Gastrocnemius medialis (tissue), 4 donors: ENCODE data around the gene PNRC1. TPM values are rescaled to one million over a fixed set of nuclear protein-coding genes. Genes with fewer than 3 reads are reported as not detected.
"Not testable (repeated sequence)": the region's sequence is repeated elsewhere in the genome, so short reads cannot be mapped to it uniquely, and the experiment has no call there.

ENCODE experiments used
- ATAC-seq, 2 donors: fragments of 150-250 bp; one replicate each; pipeline ENCODE4 v1.9.1; 2016
- DNase-seq, 2 donors: peaks; one replicate each; pipeline ENCODE4 v3.0.0-alpha.2; 2019
- H3K27ac ChIP-seq, 4 donors: fragments of 200-600 bp; sonication (generic); 1 replicate in 1 of 4; 2 replicates in 3 of 4; pipeline ENCODE4 v1.5.1; 2016 to 2018; ENCODE audit warnings: mild to moderate bottlenecking in 2 of 4, moderate library complexity in 1 of 4
- H3K27me3 ChIP-seq, 3 donors: fragments of 200-600 bp; sonication (generic) in 2 of 3; 1 replicate in 1 of 3; 2 replicates in 2 of 3; pipeline versions ENCODE4 v1.5.1 to v1.6.0; 2016 to 2019; ENCODE audit warnings: mild to moderate bottlenecking in 1 of 3, moderate library complexity in 1 of 3
- H3K36me3 ChIP-seq, 2 donors: fragments of 200-600 bp; sonication (generic) in 1 of 2; one replicate each; pipeline ENCODE4 v1.5.1; 2017 to 2018
- H3K4me1 ChIP-seq, 2 donors: fragments of 200-600 bp; sonication (generic) in 1 of 2; one replicate each; pipeline ENCODE4 v1.5.1; 2016 to 2017; ENCODE audit warnings: mild to moderate bottlenecking in 2 of 2
- H3K4me3 ChIP-seq, 4 donors: fragments of 200-600 bp; sonication (generic) in 3 of 4; 1 replicate in 1 of 4; 2 replicates in 3 of 4; pipeline ENCODE4 v1.5.1; 2016 to 2019; ENCODE audit warnings: mild to moderate bottlenecking in 2 of 4
- H3K9me3 ChIP-seq, 3 donors: fragments of 200-600 bp; sonication (generic) in 2 of 3; 1 replicate in 1 of 3; 2 replicates in 2 of 3; pipeline ENCODE4 v1.5.1; 2016 to 2019
- CTCF ChIP-seq, 5 experiments: fragments of 450-650 bp in 3 of 5; fragments of 200-600 bp in 2 of 5; sonication (generic) in 2 of 5; IDR thresholded peaks in 4 of 5; conservative IDR thresholded peaks in 1 of 5; 1 replicate in 4 of 5; 2 replicates in 1 of 5; pipeline ENCODE4 v1.5.1; 2016 to 2019; ENCODE audit warnings: antibody characterized with exemption in 5 of 5, mild to moderate bottlenecking in 3 of 5, moderate library complexity in 3 of 5
- POLR2A ChIP-seq, 2 donors: fragments of 450-650 bp; IDR thresholded peaks; one replicate each; pipeline ENCODE4 v1.6.1; 2017; ENCODE audit warnings: antibody characterized with exemption in 2 of 2, mild to moderate bottlenecking in 2 of 2, moderate library complexity in 2 of 2
- in situ Hi-C, 4 donors: fragments of 200-750 bp; cut with MboI; loops; one replicate each; pipeline versions ENCODE4 v1.15.0 to v1.8.0; 2017; ENCODE audit warnings: low sequenced_read_pairs in 4 of 4
- intact Hi-C: fragments of 100-400 bp; cut with DNase I; formaldehyde crosslinking; loops from one replicate; pipeline ENCODE4 v1.15.1; 2023; ENCODE audit warnings: low total_unique reads
- total RNA-seq, 4 donors: library from RNA; depleted of rRNA; stranded (reverse); fragments of >200 nt; gene quantifications; one replicate each; pipeline versions ENCODE4 v1.1.0 to v1.2.3, GENCODE V29; 2016

Gene PNRC1
- total RNA-seq, 4 donors from 2014 or later, result 229 to 458 (median 311) TPM

GRCh38 chr6:89054208-89054607 is 26.3 kb upstream of the PNRC1 start:
- no peak for ATAC-seq
- no peak for DNase-seq
- H3K27ac ChIP-seq, result no peak overlapping the region
- H3K27me3 ChIP-seq, result no peaks in the 10 kb centered on the region
- peaks cover 0 to 4% of the 10 kb centered on the region in 2 donors for H3K4me1 ChIP-seq
- H3K36me3 ChIP-seq, result no peaks in the 10 kb centered on the region
- intact Hi-C loops, result no loop called here
- in situ Hi-C loops, result no loop called here
- no peak overlapping the region for H3K4me3 ChIP-seq
- no peak for TF ChIP-seq POLR2A (IDR thresholded peaks at IDR 0.05)
- H3K9me3 ChIP-seq, result no peaks in the 10 kb centered on the region

GRCh38 chr6:89057759-89058158 is 22.8 kb upstream of the PNRC1 start:
- in situ Hi-C loops, result no loop called here
- Histone ChIP-seq H3K4me1 (no peaks in the 10 kb centered on the region), H3K36me3 (no peaks in the 10 kb centered on the region), H3K4me3 (no peak overlapping the region), H3K9me3 (no peaks in the 10 kb centered on the region), H3K27ac (no peak overlapping the region), H3K27me3 (no peaks in the 10 kb centered on the region)
- TF ChIP-seq CTCF (IDR thresholded peaks at IDR 0.05 in 4 of 5, conservative IDR thresholded peaks at IDR 0.05 in 1 of 5) (no peak), POLR2A (IDR thresholded peaks at IDR 0.05) (no peak)
- intact Hi-C loops, result no loop called here
- ATAC-seq (no peak), DNase-seq (no peak)

- no peaks in the 10 kb centered on the region for H3K4me1 ChIP-seq
- in situ Hi-C loops, result no loop called here
- TF ChIP-seq CTCF (IDR thresholded peaks at IDR 0.05 in 4 of 5, conservative IDR thresholded peaks at IDR 0.05 in 1 of 5), result no peak
- TF ChIP-seq POLR2A (IDR thresholded peaks at IDR 0.05), result no peak
- DNase-seq (no peak), ATAC-seq (no peak)
- no peak overlapping the region for H3K27ac ChIP-seq
- H3K27me3 ChIP-seq, result no peaks in the 10 kb centered on the region
- H3K4me3 ChIP-seq, result no peak overlapping the region
- H3K36me3 ChIP-seq, result no peaks in the 10 kb centered on the region
- intact Hi-C loops, result no loop called here
- H3K9me3 ChIP-seq, result no peaks in the 10 kb centered on the region
Measured at GRCh38 chr6:89058627-89059026, 21.9 kb upstream of the PNRC1 start.

- Histone ChIP-seq H3K4me1 (no peaks in the 10 kb centered on the region), H3K36me3 (no peaks in the 10 kb centered on the region), H3K27me3 (no peaks in the 10 kb centered on the region), H3K4me3 (no peak overlapping the region), H3K9me3 (no peaks in the 10 kb centered on the region), H3K27ac (no peak overlapping the region)
- intact Hi-C loops (no loop called here), in situ Hi-C loops (no loop called here)
- ATAC-seq (no peak), DNase-seq (no peak)
- no peak for TF ChIP-seq CTCF (IDR thresholded peaks at IDR 0.05 in 4 of 5, conservative IDR thresholded peaks at IDR 0.05 in 1 of 5)
- no peak for TF ChIP-seq POLR2A (IDR thresholded peaks at IDR 0.05)
Measured at GRCh38 chr6:89059227-89059626, 21.3 kb upstream of the PNRC1 start.

- TF ChIP-seq POLR2A (IDR thresholded peaks at IDR 0.05) (no peak), CTCF (IDR thresholded peaks at IDR 0.05 in 4 of 5, conservative IDR thresholded peaks at IDR 0.05 in 1 of 5) (no peak)
- no peak overlapping the region for H3K4me3 ChIP-seq
- no peak overlapping the region for H3K27ac ChIP-seq
- DNase-seq (no peak), ATAC-seq (no peak)
- no peaks in the 10 kb centered on the region for H3K27me3 ChIP-seq
- H3K4me1 ChIP-seq, result no peaks in the 10 kb centered on the region
- in situ Hi-C loops (no loop called here), intact Hi-C loops (no loop called here)
- H3K9me3 ChIP-seq, result no peaks in the 10 kb centered on the region
- H3K36me3 ChIP-seq, result no peaks in the 10 kb centered on the region
Measured at GRCh38 chr6:89063881-89064280, 16.7 kb upstream of the PNRC1 start.

- intact Hi-C loops, ATAC-seq: not testable (repeated sequence)
Measured at GRCh38 chr6:89064931-89065330, 15.6 kb upstream of the PNRC1 start.

GRCh38 chr6:89066121-89066520 is 14.4 kb upstream of the PNRC1 start:
- H3K4me1 ChIP-seq, DNase-seq, H3K36me3 ChIP-seq, in situ Hi-C loops, ATAC-seq, H3K9me3 ChIP-seq, intact Hi-C loops, H3K27me3 ChIP-seq, H3K4me3 ChIP-seq, H3K27ac ChIP-seq: not testable (repeated sequence)

More at GRCh38 chr6:89064931-89065330, 15.6 kb upstream of the PNRC1 start:
- H3K27me3 ChIP-seq, DNase-seq, in situ Hi-C loops, H3K27ac ChIP-seq, H3K36me3 ChIP-seq, H3K4me1 ChIP-seq, H3K4me3 ChIP-seq, H3K9me3 ChIP-seq: not testable (repeated sequence)
